GM23338 (cell line): ENCODE results near the gene SETDB1. TPM values are rescaled to one million over a fixed set of nuclear protein-coding genes. Genes with fewer than 3 reads are reported as not detected.

Experiments
- ATAC-seq: fragments of 200-7000 bp; cut with Tn5 transposase; 3 replicates; pipeline ENCODE4 v1.9.1; 2020
- DNase-seq: peaks from one replicate; pipeline ENCODE4 v3.0.0-alpha.2; 2015; ENCODE audit warnings: low spot score
- H2AFZ ChIP-seq: fragments of 200-600 bp; sonication (generic); 2 replicates; pipeline ENCODE4 v1.8.0; 2016; ENCODE audit warnings: antibody characterized with exemption, mild to moderate bottlenecking, moderate library complexity
- H3F3A ChIP-seq: fragments of 200-600 bp; sonication (generic); replicated peaks from 2 replicates; pipeline ENCODE4 v1.8.0; 2017; ENCODE audit warnings: antibody characterized with exemption, mixed run types, low read depth
- H3K27ac ChIP-seq: fragments of 200-600 bp; sonication (generic); 2 replicates; pipeline ENCODE4 v1.6.1; 2016; ENCODE audit warnings: low read depth
- H3K27me3 ChIP-seq: fragments of 200-600 bp; sonication (generic); 2 replicates; pipeline ENCODE4 v1.8.0; 2016; ENCODE audit warnings: mild to moderate bottlenecking, mixed run types, moderate library complexity; ENCODE audit not compliant: insufficient read depth
- H3K36me3 ChIP-seq: fragments of 200-600 bp; sonication (generic); 2 replicates; pipeline ENCODE4 v1.8.0; 2016; ENCODE audit warnings: mild to moderate bottlenecking; ENCODE audit not compliant: insufficient read depth
- H3K4me1 ChIP-seq: fragments of 200-600 bp; sonication (generic); 2 replicates; pipeline ENCODE4 v1.8.0; 2016; ENCODE audit warnings: mild to moderate bottlenecking, moderate library complexity; ENCODE audit not compliant: insufficient read depth
- H3K4me2 ChIP-seq: fragments of 200-600 bp; sonication (generic); 2 replicates; pipeline ENCODE4 v1.7.1; 2017; ENCODE audit warnings: mixed run types
- H3K4me3 ChIP-seq: fragments of 200-600 bp; sonication (generic); 2 replicates; pipeline ENCODE4 v1.6.1; 2016; ENCODE audit warnings: mixed run types
- H3K79me2 ChIP-seq: fragments of 200-600 bp; sonication (generic); replicated peaks from 2 replicates; pipeline ENCODE4 v1.8.0; 2017; ENCODE audit warnings: mild to moderate bottlenecking; ENCODE audit not compliant: insufficient read depth
- H3K9me2 ChIP-seq: fragments of 200-600 bp; sonication (generic); 2 replicates; pipeline ENCODE4 v1.8.0; 2017; ENCODE audit not compliant: insufficient read depth
- H4K20me1 ChIP-seq: fragments of 200-600 bp; sonication (generic); replicated peaks from 2 replicates; pipeline ENCODE4 v1.8.0; 2017; ENCODE audit warnings: mild to moderate bottlenecking; ENCODE audit not compliant: insufficient read depth
- H3K27ac Mint-ChIP-seq: 2 replicates; pipeline ENCODE4 v1.8.0; 2020; ENCODE audit warnings: inconsistent platforms, mild to moderate bottlenecking, moderate library complexity, mixed read lengths
- H3K27me3 Mint-ChIP-seq: 3 replicates; pipeline ENCODE4 v1.8.0; 2022; ENCODE audit warnings: low read depth, mild to moderate bottlenecking, moderate library complexity, mixed read lengths, inconsistent platforms; ENCODE audit not compliant: insufficient read depth, poor library complexity
- H3K36me3 Mint-ChIP-seq: 3 replicates; pipeline ENCODE4 v1.8.0; 2021; ENCODE audit warnings: low read depth, mild to moderate bottlenecking, inconsistent platforms, moderate library complexity, mixed read lengths
- H3K4me1 Mint-ChIP-seq: 3 replicates; pipeline ENCODE4 v1.8.0; 2020; ENCODE audit warnings: mild to moderate bottlenecking, inconsistent platforms, mixed read lengths
- H3K4me3 Mint-ChIP-seq: 3 replicates; pipeline ENCODE4 v1.8.0; 2021; ENCODE audit warnings: moderate library complexity, mild to moderate bottlenecking, inconsistent platforms, mixed read lengths
- H3K9me3 Mint-ChIP-seq: 3 replicates; pipeline ENCODE4 v1.8.0; 2020; ENCODE audit warnings: moderate library complexity, mild to moderate bottlenecking, inconsistent platforms, mixed read lengths
- CREB1 ChIP-seq: fragments of 250-450 bp; sonication (Bioruptor Pico); IDR thresholded peaks from 2 replicates; pipeline ENCODE4 v1.5.0; 2020; ENCODE audit warnings: low read depth, mild to moderate bottlenecking, moderate library complexity
- ETS1 ChIP-seq: IDR thresholded peaks from 2 replicates; pipeline ENCODE4 v1.6.1; 2016; ENCODE audit warnings: antibody characterized with exemption
- EZH2 ChIP-seq: fragments of 200-600 bp; sonication (generic); IDR thresholded peaks from one replicate; pipeline ENCODE4 v1.8.0; 2017; ENCODE audit warnings: antibody characterized with exemption, mild to moderate bottlenecking, low read depth; ENCODE audit not compliant: unreplicated experiment
- JUNB ChIP-seq: IDR thresholded peaks from one replicate; pipeline ENCODE4 v1.6.1; 2016; ENCODE audit warnings: antibody characterized with exemption; ENCODE audit not compliant: unreplicated experiment
- NANOG ChIP-seq: IDR thresholded peaks from 2 replicates; pipeline ENCODE4 v1.6.1; 2016; ENCODE audit warnings: antibody characterized with exemption, borderline replicate concordance
- STAT1 ChIP-seq: IDR thresholded peaks from one replicate; pipeline ENCODE4 v1.6.1; 2016; ENCODE audit warnings: antibody characterized with exemption; ENCODE audit not compliant: unreplicated experiment
- ZNF114 ChIP-seq: fragments of 250-450 bp; sonication (Bioruptor Pico); IDR thresholded peaks from 2 replicates; pipeline ENCODE4 v1.5.0; 2020; ENCODE audit warnings: mild to moderate bottlenecking, moderate library complexity
- ZNF331 ChIP-seq: fragments of 250-450 bp; sonication (Bioruptor Pico); IDR thresholded peaks from 2 replicates; pipeline ENCODE4 v1.5.0; 2020; ENCODE audit warnings: low read depth, mild to moderate bottlenecking, moderate library complexity
- ZNF462 ChIP-seq: fragments of 250-450 bp; sonication (Bioruptor Pico); IDR thresholded peaks from 2 replicates; pipeline ENCODE4 v1.5.0; 2020; ENCODE audit warnings: mild to moderate bottlenecking, moderate library complexity
- polyA plus RNA-seq: library from polyadenylated mRNA; unstranded; fragments of >200 nt; fragmentation: Nextera tagmentation; extraction: Ambion mirVana; gene quantifications from 2 replicates; pipeline ENCODE4 v1.2.1, GENCODE V29; 2016
- total RNA-seq: library from RNA; depleted of rRNA; stranded (reverse); fragments of >200 nt; shearing (Covaris generic); gene quantifications from 2 replicates; pipeline ENCODE4 v1.2.3, GENCODE V29; 2014
- TF ChIP-seq, protein P1 (sequence below), 2 experiments: fragments of 200-600 bp in 1 of 2; sonication (generic) in 1 of 2; conservative IDR thresholded peaks; 2 replicates each; pipeline versions ENCODE4 v1.5.1 to v1.6.1; 2016 to 2017; ENCODE audit warnings: antibody characterized with exemption in 2 of 2, low read depth in 2 of 2, mild to moderate bottlenecking in 2 of 2, moderate library complexity in 1 of 2

SETDB1 gene
- total and polyA plus RNA-seq, 2 experiments from 2014 or later: 16.9 to 47.4 TPM

DNA sequence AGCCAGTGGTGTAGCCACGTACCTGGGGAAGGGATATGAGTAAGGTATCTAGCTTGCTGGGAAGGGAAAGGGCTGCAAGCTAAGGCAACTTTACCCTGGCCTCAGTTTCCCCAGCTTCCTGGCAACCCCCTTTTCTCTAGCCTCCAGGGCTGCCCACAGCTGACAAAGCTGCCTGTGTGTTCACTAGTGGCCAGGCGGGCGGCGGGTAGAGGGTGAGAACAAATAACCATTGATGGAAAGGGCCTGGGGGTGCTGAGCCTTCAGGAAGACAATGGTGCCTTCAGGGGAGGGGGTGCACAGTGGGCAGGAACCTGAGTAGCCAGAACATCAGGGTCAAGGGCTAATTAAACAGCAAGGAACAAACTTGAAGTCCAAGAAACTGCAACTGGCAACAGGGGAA, 42.3 kb downstream of the SETDB1 start:
- Histone ChIP-seq H3K4me3 (no peak overlapping the region), H3K9me2 (no peaks in the 10 kb centered on the region), H3F3A (peaks cover 26% of the 10 kb centered on the region), H3K27ac (no peak overlapping the region), H3K4me2 (no peak overlapping the region), H3K4me1 (peaks cover 36% of the 10 kb centered on the region), H4K20me1 (peaks cover 30% of the 10 kb centered on the region), H3K27me3 (no peaks in the 10 kb centered on the region), H3K36me3 (peaks cover 46% of the 10 kb centered on the region), H2AFZ (no peak overlapping the region), H3K79me2 (peaks cover 52% of the 10 kb centered on the region)
- H3K4me1 Mint-ChIP-seq: peaks cover 42% of the 10 kb centered on the region
- peaks cover 69% of the 10 kb centered on the region for H3K36me3 Mint-ChIP-seq
- H3K4me3 Mint-ChIP-seq: no peak overlapping the region
- ATAC-seq (no peak), DNase-seq (no peak)
- peaks cover 18% of the 10 kb centered on the region for H3K27me3 Mint-ChIP-seq
- H3K27ac Mint-ChIP-seq: no peak overlapping the region
- no peaks in the 10 kb centered on the region; the same call in 2 of the 3 replicates for H3K9me3 Mint-ChIP-seq
- TF ChIP-seq JUNB (no peak), ZNF462 (CRISPR knock-in tag) (no peak)

GRCh38 chr1:150969626-150970025, 43.5 kb downstream of the SETDB1 start:
- H3F3A ChIP-seq: peaks cover 19% of the 10 kb centered on the region
- no peaks in the 10 kb centered on the region for H3K9me2 ChIP-seq
- DNase-seq (no peak), ATAC-seq (no peak)
- no peak overlapping the region for H2AFZ ChIP-seq
- Mint-ChIP-seq H3K4me1 (peaks cover 42% of the 10 kb centered on the region), H3K36me3 (peaks cover 57% of the 10 kb centered on the region), H3K27ac (no peak overlapping the region), H3K9me3 (no peaks in the 10 kb centered on the region; the same call in 2 of the 3 replicates), H3K27me3 (peaks cover 21% of the 10 kb centered on the region), H3K4me3 (no peak overlapping the region)
- H3K4me1 ChIP-seq: peaks cover 36% of the 10 kb centered on the region
- H3K27me3 ChIP-seq: no peaks in the 10 kb centered on the region
- H3K27ac ChIP-seq: no peak overlapping the region; the same call in 1 of the 2 replicates
- peaks cover 38% of the 10 kb centered on the region for H3K36me3 ChIP-seq
- no peak overlapping the region for H3K4me2 ChIP-seq
- peaks cover 58% of the 10 kb centered on the region for H3K79me2 ChIP-seq
- peaks cover 30% of the 10 kb centered on the region for H4K20me1 ChIP-seq
- H3K4me3 ChIP-seq: no peak overlapping the region
- TF ChIP-seq STAT1 (no peak), JUNB (no peak), ZNF114 (no peak), NANOG (no peak), CREB1 (CRISPR knock-in tag) (no peak), ZNF331 (CRISPR knock-in tag) (no peak), ETS1 (no peak), EZH2 (no peak)
- TF ChIP-seq, protein P1, sequence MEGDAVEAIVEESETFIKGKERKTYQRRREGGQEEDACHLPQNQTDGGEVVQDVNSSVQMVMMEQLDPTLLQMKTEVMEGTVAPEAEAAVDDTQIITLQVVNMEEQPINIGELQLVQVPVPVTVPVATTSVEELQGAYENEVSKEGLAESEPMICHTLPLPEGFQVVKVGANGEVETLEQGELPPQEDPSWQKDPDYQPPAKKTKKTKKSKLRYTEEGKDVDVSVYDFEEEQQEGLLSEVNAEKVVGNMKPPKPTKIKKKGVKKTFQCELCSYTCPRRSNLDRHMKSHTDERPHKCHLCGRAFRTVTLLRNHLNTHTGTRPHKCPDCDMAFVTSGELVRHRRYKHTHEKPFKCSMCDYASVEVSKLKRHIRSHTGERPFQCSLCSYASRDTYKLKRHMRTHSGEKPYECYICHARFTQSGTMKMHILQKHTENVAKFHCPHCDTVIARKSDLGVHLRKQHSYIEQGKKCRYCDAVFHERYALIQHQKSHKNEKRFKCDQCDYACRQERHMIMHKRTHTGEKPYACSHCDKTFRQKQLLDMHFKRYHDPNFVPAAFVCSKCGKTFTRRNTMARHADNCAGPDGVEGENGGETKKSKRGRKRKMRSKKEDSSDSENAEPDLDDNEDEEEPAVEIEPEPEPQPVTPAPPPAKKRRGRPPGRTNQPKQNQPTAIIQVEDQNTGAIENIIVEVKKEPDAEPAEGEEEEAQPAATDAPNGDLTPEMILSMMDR (conservative IDR thresholded peaks at IDR 0.05; ENCODE audit: low read depth in 2 of 2): no peak
